Nucleus accumbens (tissue), 56 donors: ENCODE data around the gene SPPL2B.
"Not testable (repeated sequence)": the region's sequence is repeated elsewhere in the genome, so short reads cannot be mapped to it uniquely, and the experiment has no call there.

Experiments
- DNase-seq, 56 donors: peaks; one replicate each; lab custom pipeline; 2025; lab: John Stamatoyannopoulos, UW

SPPL2B gene

GRCh38 chr19:2397173-2397572 is 68.7 kb downstream of the SPPL2B start:
- DNase-seq: not testable (repeated sequence)

GRCh38 chr19:2398735-2399305 is 70.3 kb downstream of the SPPL2B start:
- no peak for DNase-seq

DNA sequence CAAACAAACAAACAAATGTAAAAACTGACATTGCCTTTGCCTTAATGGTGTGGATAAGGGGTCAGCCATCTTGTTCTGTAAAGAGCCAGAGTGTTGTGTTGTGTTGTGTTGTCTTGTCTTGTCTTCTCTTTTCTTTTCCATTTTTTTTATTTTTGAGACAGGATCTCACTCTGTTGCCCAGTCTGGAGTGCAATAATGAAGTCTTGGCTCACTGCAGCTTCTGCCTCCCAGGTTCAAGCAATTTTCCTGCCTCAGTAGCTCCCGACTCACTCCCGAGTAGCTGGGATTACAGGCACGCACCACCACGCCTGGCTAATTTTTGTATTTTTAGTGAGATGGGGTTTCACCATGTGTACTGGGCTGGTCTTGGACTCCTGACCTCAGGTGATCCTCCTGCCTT is 71.1 kb downstream of the SPPL2B start:
- no peak for DNase-seq
